PC-3 (cell line): Measurements from ENCODE around the gene GIPC1.

Experiments used
- EZH2phosphoT487 ChIP-seq: fragments of 300-600 bp; sonication (generic); IDR thresholded peaks from 2 replicates; pipeline ENCODE4 v1.6.1; 2018; ENCODE audit warnings: mild to moderate bottlenecking, antibody characterized with exemption, low read length, borderline replicate concordance
- TF ChIP-seq, protein P1 (sequence below): fragments of 300-600 bp; sonication (generic); conservative IDR thresholded peaks from 2 replicates; pipeline ENCODE4 v1.5.1; 2017; ENCODE audit warnings: antibody characterized with exemption, low read depth, mild to moderate bottlenecking, low read length

- TF ChIP-seq, protein P1, sequence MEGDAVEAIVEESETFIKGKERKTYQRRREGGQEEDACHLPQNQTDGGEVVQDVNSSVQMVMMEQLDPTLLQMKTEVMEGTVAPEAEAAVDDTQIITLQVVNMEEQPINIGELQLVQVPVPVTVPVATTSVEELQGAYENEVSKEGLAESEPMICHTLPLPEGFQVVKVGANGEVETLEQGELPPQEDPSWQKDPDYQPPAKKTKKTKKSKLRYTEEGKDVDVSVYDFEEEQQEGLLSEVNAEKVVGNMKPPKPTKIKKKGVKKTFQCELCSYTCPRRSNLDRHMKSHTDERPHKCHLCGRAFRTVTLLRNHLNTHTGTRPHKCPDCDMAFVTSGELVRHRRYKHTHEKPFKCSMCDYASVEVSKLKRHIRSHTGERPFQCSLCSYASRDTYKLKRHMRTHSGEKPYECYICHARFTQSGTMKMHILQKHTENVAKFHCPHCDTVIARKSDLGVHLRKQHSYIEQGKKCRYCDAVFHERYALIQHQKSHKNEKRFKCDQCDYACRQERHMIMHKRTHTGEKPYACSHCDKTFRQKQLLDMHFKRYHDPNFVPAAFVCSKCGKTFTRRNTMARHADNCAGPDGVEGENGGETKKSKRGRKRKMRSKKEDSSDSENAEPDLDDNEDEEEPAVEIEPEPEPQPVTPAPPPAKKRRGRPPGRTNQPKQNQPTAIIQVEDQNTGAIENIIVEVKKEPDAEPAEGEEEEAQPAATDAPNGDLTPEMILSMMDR = no peak
- TF ChIP-seq EZH2phosphoT487 = no peak
Measured at GRCh38 chr19:14512406-14512961, 16.6 kb upstream of the GIPC1 start.
